Measurements from ENCODE around the gene ATP6V1E1. TPM values are rescaled to one million over a fixed set of nuclear protein-coding genes. Genes with fewer than 3 reads are reported as not detected.

Gene ATP6V1E1
- total and polyA plus RNA-seq, 9 of the 15 experiments (the other 6 are each of a cell fraction or from before 2014, with no cell fraction given): 122 to 249 (median 179) TPM

DNA sequence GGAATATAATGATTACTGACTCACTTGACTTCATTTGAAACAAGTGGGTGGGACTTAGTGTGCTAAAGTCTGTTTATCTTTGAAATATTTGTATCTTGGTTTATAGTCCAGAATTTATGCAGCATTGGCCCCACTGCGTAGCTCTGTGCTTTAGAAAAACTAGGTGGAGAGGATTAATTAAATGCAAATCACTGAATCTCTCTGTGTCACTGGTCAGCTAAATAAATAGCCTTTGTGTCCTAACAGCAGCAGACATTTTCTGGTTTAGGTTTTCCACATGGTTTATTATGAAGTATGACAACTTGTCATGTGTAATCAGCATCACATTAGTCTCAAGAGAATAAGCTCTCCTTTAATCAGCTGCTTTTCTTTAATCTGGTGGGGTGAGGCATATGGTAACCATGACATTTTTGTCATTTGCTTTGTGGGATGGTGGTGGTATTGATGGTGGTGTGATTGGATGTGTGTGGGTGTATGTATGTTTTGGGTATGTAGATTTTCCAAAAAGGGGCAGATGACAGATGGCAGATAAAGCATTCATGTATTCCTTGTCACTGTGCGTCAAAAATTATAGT, 44.0 kb upstream of the ATP6V1E1 start (continued):
- TF ChIP-seq, protein P1, sequence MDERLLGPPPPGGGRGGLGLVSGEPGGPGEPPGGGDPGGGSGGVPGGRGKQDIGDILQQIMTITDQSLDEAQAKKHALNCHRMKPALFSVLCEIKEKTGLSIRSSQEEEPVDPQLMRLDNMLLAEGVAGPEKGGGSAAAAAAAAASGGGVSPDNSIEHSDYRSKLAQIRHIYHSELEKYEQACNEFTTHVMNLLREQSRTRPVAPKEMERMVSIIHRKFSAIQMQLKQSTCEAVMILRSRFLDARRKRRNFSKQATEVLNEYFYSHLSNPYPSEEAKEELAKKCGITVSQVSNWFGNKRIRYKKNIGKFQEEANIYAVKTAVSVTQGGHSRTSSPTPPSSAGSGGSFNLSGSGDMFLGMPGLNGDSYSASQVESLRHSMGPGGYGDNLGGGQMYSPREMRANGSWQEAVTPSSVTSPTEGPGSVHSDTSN (CRISPR knock-in tag; IDR thresholded peaks at IDR 0.05; ENCODE audit: low read depth): no peak
- TF ChIP-seq, protein P1 (tag; conservative IDR thresholded peaks at IDR 0.05; ENCODE audit: low read depth): no peak
- no peak for TF ChIP-seq NR3C1 (CRISPR knock-in tag; IDR thresholded peaks at IDR 0.05)
- TF ChIP-seq PCBP1 (IDR thresholded peaks at IDR 0.05; ENCODE audit: low read depth, low read length, poor library complexity, severe bottlenecking): no peak
- TF ChIP-seq ZFP30 (CRISPR knock-in tag; IDR thresholded peaks at IDR 0.05; ENCODE audit: borderline replicate concordance): no peak
- no peak for TF ChIP-seq SMC3 (conservative IDR thresholded peaks at IDR 0.05; ENCODE audit: insufficient read depth, low read depth, low read length)
- TF ChIP-seq FOXK2 (conservative IDR thresholded peaks at IDR 0.05 in 1 of 2, IDR thresholded peaks at IDR 0.05 in 1 of 2; ENCODE audit: low read depth in 2 of 2): 0 out of 4 replicates have a peak, but pooled peaks of 1 of the 2 experiments have one; percentile 8
- TF ChIP-seq, protein P2, sequence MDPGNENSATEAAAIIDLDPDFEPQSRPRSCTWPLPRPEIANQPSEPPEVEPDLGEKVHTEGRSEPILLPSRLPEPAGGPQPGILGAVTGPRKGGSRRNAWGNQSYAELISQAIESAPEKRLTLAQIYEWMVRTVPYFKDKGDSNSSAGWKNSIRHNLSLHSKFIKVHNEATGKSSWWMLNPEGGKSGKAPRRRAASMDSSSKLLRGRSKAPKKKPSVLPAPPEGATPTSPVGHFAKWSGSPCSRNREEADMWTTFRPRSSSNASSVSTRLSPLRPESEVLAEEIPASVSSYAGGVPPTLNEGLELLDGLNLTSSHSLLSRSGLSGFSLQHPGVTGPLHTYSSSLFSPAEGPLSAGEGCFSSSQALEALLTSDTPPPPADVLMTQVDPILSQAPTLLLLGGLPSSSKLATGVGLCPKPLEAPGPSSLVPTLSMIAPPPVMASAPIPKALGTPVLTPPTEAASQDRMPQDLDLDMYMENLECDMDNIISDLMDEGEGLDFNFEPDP (CRISPR knock-in tag; IDR thresholded peaks at IDR 0.05): no peak
- TF ChIP-seq SRSF7 (optimal IDR thresholded peaks at IDR 0.05; ENCODE audit: low read depth, low read length): no peak
- no peak for TF ChIP-seq NRF1 (conservative IDR thresholded peaks at IDR 0.05 in 1 of 2, IDR thresholded peaks at IDR 0.05 in 1 of 2)
- TF ChIP-seq ZNF146 (CRISPR knock-in tag; IDR thresholded peaks at IDR 0.05; ENCODE audit: unreplicated experiment): no peak
- TF ChIP-seq ZNF239 (CRISPR knock-in tag; IDR thresholded peaks at IDR 0.05): no peak
- TF ChIP-seq CHD2 (IDR thresholded peaks at IDR 0.05; ENCODE audit: low read depth, low read length): no peak
- TF ChIP-seq, protein P3, sequence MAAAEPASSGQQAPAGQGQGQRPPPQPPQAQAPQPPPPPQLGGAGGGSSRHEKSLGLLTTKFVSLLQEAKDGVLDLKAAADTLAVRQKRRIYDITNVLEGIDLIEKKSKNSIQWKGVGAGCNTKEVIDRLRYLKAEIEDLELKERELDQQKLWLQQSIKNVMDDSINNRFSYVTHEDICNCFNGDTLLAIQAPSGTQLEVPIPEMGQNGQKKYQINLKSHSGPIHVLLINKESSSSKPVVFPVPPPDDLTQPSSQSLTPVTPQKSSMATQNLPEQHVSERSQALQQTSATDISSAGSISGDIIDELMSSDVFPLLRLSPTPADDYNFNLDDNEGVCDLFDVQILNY (CRISPR knock-in tag; IDR thresholded peaks at IDR 0.05): no peak
- TF ChIP-seq ZNF197 (CRISPR knock-in tag; IDR thresholded peaks at IDR 0.05; ENCODE audit: low read depth): no peak
- TF ChIP-seq ZNF507 (tag; conservative IDR thresholded peaks at IDR 0.05): no peak
- no peak for TF ChIP-seq CBX3 (IDR thresholded peaks at IDR 0.05; ENCODE audit: borderline replicate concordance in 1 of 2, low read length in 2 of 2)
- TF ChIP-seq SRF (CRISPR knock-in tag; IDR thresholded peaks at IDR 0.05): no peak
- TF ChIP-seq, protein P4, sequence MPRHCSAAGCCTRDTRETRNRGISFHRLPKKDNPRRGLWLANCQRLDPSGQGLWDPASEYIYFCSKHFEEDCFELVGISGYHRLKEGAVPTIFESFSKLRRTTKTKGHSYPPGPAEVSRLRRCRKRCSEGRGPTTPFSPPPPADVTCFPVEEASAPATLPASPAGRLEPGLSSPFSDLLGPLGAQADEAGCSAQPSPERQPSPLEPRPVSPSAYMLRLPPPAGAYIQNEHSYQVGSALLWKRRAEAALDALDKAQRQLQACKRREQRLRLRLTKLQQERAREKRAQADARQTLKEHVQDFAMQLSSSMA (CRISPR knock-in tag; IDR thresholded peaks at IDR 0.05): no peak
- TF ChIP-seq ZNF311 (CRISPR knock-in tag; IDR thresholded peaks at IDR 0.05): no peak
- TF ChIP-seq STAT5B (CRISPR knock-in tag; IDR thresholded peaks at IDR 0.05): no peak
- no peak for TF ChIP-seq GATAD2A (IDR thresholded peaks at IDR 0.05)
- TF ChIP-seq, protein P5, sequence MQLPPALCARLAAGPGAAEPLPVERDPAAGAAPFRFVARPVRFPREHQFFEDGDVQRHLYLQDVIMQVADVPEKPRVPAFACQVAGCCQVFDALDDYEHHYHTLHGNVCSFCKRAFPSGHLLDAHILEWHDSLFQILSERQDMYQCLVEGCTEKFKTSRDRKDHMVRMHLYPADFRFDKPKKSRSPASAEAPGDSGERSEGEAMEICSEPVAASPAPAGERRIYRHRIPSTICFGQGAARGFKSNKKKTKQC (CRISPR knock-in tag; IDR thresholded peaks at IDR 0.05): no peak
- TF ChIP-seq POLR2H (tag; IDR thresholded peaks at IDR 0.05; ENCODE audit: low read depth): no peak
